ENCODE results near the gene LFNG. TPM values are rescaled to one million over a fixed set of nuclear protein-coding genes. Genes with fewer than 3 reads are reported as not detected.

LFNG gene
- total RNA-seq, 3 donors from 2014 or later (not counting 1 experiment from before 2014, with no cell fraction given) = 140 to 191 (median 176) TPM

DNA sequence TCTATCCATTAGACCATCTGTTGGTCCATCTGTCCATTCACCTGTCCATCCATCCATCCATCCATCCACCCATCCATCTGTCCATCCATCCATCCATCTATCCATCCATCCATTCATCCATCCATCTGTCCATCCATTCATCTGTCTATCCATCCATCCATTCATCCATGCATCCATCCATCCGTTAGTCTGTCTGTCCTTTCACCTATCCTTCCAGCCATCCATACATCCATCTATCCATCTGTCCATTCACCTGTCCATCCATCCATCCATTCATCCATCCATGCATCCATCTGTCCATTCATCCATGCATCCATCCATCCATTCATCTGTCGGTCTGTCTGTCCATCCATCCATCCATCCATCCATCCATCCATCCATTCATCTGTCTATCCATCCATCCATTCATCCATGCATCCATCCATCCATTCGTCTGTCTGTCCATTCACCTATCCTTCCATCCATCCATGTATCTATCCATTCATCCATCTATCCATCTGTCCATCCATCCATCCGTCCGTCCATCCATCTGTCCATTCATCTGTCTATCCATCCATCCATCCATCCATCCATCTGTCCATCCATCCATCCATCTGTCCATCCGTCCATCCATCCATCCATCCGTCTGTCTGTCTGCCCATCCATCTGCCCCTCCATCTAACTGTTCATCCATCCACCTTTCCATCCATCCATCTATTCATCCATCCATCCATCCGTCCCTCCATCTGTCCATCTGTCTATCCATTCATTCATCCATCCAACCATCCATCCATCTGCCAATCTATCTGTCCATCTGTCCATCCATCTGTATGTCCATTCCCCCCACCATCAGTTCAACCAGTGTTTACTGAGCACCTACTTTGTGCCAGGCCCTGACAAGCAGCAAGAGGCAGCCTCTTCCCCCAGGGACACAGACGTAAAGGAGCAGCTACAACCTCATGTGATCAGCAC lies 4.8 kb upstream of the LFNG start:
- no peak overlapping the region for H3K4me3 ChIP-seq (ENCODE audit: low read length)

GRCh38 chr7:2515424-2516193 lies 4.0 kb upstream of the LFNG start:
- Histone ChIP-seq H3K27ac (ENCODE audit: low read length) (no peak overlapping the region), H3K9me3 (ENCODE audit: control insufficient read depth, insufficient read depth, low read length) (no peaks in the 10 kb centered on the region), H3K27me3 (ENCODE audit: control insufficient read depth, insufficient read depth, low read length) (no peaks in the 10 kb centered on the region), H3K36me3 (ENCODE audit: control insufficient read depth, insufficient read depth, low read length) (no peaks in the 10 kb centered on the region), H3K4me1 (ENCODE audit: control insufficient read depth, insufficient read depth, low read length) (peaks cover 48% of the 10 kb centered on the region), H3K4me3 (ENCODE audit: low read length) (no peak overlapping the region)
- Mint-ChIP-seq H3K9me3 (no peaks in the 10 kb centered on the region), H3K4me1 (peaks cover 19 to 48% of the 10 kb centered on the region in 2 donors), H3K27ac (no peak overlapping the region), H3K36me3 (no peaks in the 10 kb centered on the region), H3K4me3 (no peak overlapping the region), H3K27me3 (ENCODE audit: low read depth in 2 of 2) (no peaks in the 10 kb centered on the region)
- intact Hi-C loops (cut with micrococcal nuclease) = no loop called here
- TF ChIP-seq, protein P1, sequence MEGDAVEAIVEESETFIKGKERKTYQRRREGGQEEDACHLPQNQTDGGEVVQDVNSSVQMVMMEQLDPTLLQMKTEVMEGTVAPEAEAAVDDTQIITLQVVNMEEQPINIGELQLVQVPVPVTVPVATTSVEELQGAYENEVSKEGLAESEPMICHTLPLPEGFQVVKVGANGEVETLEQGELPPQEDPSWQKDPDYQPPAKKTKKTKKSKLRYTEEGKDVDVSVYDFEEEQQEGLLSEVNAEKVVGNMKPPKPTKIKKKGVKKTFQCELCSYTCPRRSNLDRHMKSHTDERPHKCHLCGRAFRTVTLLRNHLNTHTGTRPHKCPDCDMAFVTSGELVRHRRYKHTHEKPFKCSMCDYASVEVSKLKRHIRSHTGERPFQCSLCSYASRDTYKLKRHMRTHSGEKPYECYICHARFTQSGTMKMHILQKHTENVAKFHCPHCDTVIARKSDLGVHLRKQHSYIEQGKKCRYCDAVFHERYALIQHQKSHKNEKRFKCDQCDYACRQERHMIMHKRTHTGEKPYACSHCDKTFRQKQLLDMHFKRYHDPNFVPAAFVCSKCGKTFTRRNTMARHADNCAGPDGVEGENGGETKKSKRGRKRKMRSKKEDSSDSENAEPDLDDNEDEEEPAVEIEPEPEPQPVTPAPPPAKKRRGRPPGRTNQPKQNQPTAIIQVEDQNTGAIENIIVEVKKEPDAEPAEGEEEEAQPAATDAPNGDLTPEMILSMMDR (IDR thresholded peaks at IDR 0.05) = no peak
- no peak for DNase-seq
- no peak for ATAC-seq
- 94% methylated on average over 15 of the region's 15 CpGs for WGBS (ENCODE audit: insufficient coverage)

More for the DNA sequence above, 4.8 kb upstream of the LFNG start:
- H3K36me3 Mint-ChIP-seq = no peaks in the 10 kb centered on the region
- H3K9me3 Mint-ChIP-seq = no peaks in the 10 kb centered on the region
- no peak overlapping the region for H3K27ac ChIP-seq (ENCODE audit: low read length)
- H3K27me3 ChIP-seq (ENCODE audit: control insufficient read depth, insufficient read depth, low read length) = no peaks in the 10 kb centered on the region
- 91% methylated on average over 9 of the region's 9 CpGs for WGBS (ENCODE audit: insufficient coverage)
- DNase-seq = no peak
- H3K9me3 ChIP-seq (ENCODE audit: control insufficient read depth, insufficient read depth, low read length) = no peaks in the 10 kb centered on the region
- no peak overlapping the region for H3K27ac Mint-ChIP-seq
- no peaks in the 10 kb centered on the region for H3K36me3 ChIP-seq (ENCODE audit: control insufficient read depth, insufficient read depth, low read length)
- peaks cover 57% of the 10 kb centered on the region for H3K4me1 ChIP-seq (ENCODE audit: control insufficient read depth, insufficient read depth, low read length)
- TF ChIP-seq, protein P1 (IDR thresholded peaks at IDR 0.05) = no peak
- peaks cover 20 to 51% of the 10 kb centered on the region in 2 donors for H3K4me1 Mint-ChIP-seq
- no peak for ATAC-seq
- no peaks in the 10 kb centered on the region for H3K27me3 Mint-ChIP-seq (ENCODE audit: low read depth in 2 of 2)
- no peak overlapping the region for H3K4me3 Mint-ChIP-seq
- intact Hi-C loops (cut with micrococcal nuclease) = loop anchor here (5.0 kb wide), 1 partner anchor 97 kb away; no protein-coding TSS in a partner anchor

GRCh38 chr7:2516194-2516555 lies 3.4 kb upstream of the LFNG start:
- Mint-ChIP-seq H3K27ac (no peak overlapping the region), H3K4me1 (peaks cover 20 to 43% of the 10 kb centered on the region in 2 donors), H3K9me3 (no peaks in the 10 kb centered on the region), H3K27me3 (ENCODE audit: low read depth in 2 of 2) (no peaks in the 10 kb centered on the region), H3K4me3 (no peak overlapping the region), H3K36me3 (no peaks in the 10 kb centered on the region)
- H3K27me3 ChIP-seq (ENCODE audit: control insufficient read depth, insufficient read depth, low read length) = no peaks in the 10 kb centered on the region
- ATAC-seq (no peak), DNase-seq (no peak)
- 97% methylated on average over 8 of the region's 8 CpGs for WGBS (ENCODE audit: insufficient coverage)
- H3K4me1 ChIP-seq (ENCODE audit: control insufficient read depth, insufficient read depth, low read length) = peaks cover 43% of the 10 kb centered on the region
- no peaks in the 10 kb centered on the region for H3K36me3 ChIP-seq (ENCODE audit: control insufficient read depth, insufficient read depth, low read length)
- intact Hi-C loops (cut with micrococcal nuclease) = no loop called here
- H3K27ac ChIP-seq (ENCODE audit: low read length) = no peak overlapping the region
- H3K4me3 ChIP-seq (ENCODE audit: low read length) = no peak overlapping the region
- no peaks in the 10 kb centered on the region for H3K9me3 ChIP-seq (ENCODE audit: control insufficient read depth, insufficient read depth, low read length)
- TF ChIP-seq, protein P1 (IDR thresholded peaks at IDR 0.05) = no peak

Data from natural killer cell (primary cell).